MM.1S (cell line): ENCODE results near the gene SLC12A2.

Experiments used
- DNase-seq: peaks from one replicate; pipeline ENCODE4 v3.0.0-alpha.2; 2015
- H2AFZ ChIP-seq: fragments of 300-600 bp; sonication (generic); 2 replicates; pipeline ENCODE4 v1.6.0; 2016; ENCODE audit warnings: antibody characterized with exemption, low read length
- H3F3A ChIP-seq: fragments of 300-600 bp; sonication (generic); 2 replicates; pipeline ENCODE4 v1.6.1; 2016; ENCODE audit warnings: mild to moderate bottlenecking, antibody characterized with exemption, low read length, moderate library complexity, mixed read lengths; ENCODE audit not compliant: insufficient read depth
- H3K27ac ChIP-seq: fragments of 300-600 bp; sonication (generic); 2 replicates; pipeline ENCODE4 v1.5.1; 2016; ENCODE audit warnings: mild to moderate bottlenecking, low read length
- H3K27me3 ChIP-seq: fragments of 300-600 bp; sonication (generic); replicated peaks from 2 replicates; pipeline ENCODE4 v1.6.0; 2016; ENCODE audit warnings: low read length; ENCODE audit not compliant: insufficient read depth
- H3K36me3 ChIP-seq: fragments of 300-600 bp; sonication (generic); replicated peaks from 2 replicates; pipeline ENCODE4 v1.6.1; 2016; ENCODE audit warnings: mild to moderate bottlenecking, low read length, mixed read lengths; ENCODE audit not compliant: insufficient read depth
- H3K4me1 ChIP-seq: fragments of 300-600 bp; sonication (generic); 2 replicates; pipeline ENCODE4 v1.6.1; 2016; ENCODE audit warnings: low read length, mixed read lengths
- H3K4me2 ChIP-seq: fragments of 300-600 bp; sonication (generic); 2 replicates; pipeline ENCODE4 v1.6.0; 2016; ENCODE audit warnings: low read depth, low read length
- H3K4me3 ChIP-seq: fragments of 300-600 bp; sonication (generic); 2 replicates; pipeline ENCODE4 v1.5.1; 2016; ENCODE audit warnings: low read length, mixed read lengths
- H3K79me2 ChIP-seq: fragments of 300-600 bp; sonication (generic); 2 replicates; pipeline ENCODE4 v1.6.1; 2016; ENCODE audit warnings: mixed run types, low read length, mixed read lengths
- H3K9ac ChIP-seq: fragments of 300-600 bp; sonication (generic); 2 replicates; pipeline ENCODE4 v1.6.1; 2016; ENCODE audit warnings: low read length, mixed read lengths
- H3K9me2 ChIP-seq: fragments of 300-600 bp; sonication (generic); replicated peaks from 2 replicates; pipeline ENCODE4 v1.6.1; 2016; ENCODE audit warnings: mild to moderate bottlenecking, low read length, mixed read lengths; ENCODE audit not compliant: insufficient read depth
- H3K9me3 ChIP-seq: fragments of 300-600 bp; sonication (generic); replicated peaks from 2 replicates; pipeline ENCODE4 v1.6.1; 2016; ENCODE audit warnings: mild to moderate bottlenecking, low read length, mixed read lengths; ENCODE audit not compliant: insufficient read depth
- H4K20me1 ChIP-seq: fragments of 300-600 bp; sonication (generic); 2 replicates; pipeline ENCODE4 v1.6.1; 2016; ENCODE audit warnings: mild to moderate bottlenecking, low read length, moderate library complexity, mixed read lengths; ENCODE audit not compliant: insufficient read depth
- EZH2 ChIP-seq: fragments of 300-600 bp; sonication (generic); optimal IDR thresholded peaks from 2 replicates; pipeline ENCODE3; 2017; ENCODE audit warnings: low read depth, mild to moderate bottlenecking, antibody characterized with exemption, low read length, mixed read lengths
- EZH2phosphoT487 ChIP-seq: fragments of 300-600 bp; sonication (generic); IDR thresholded peaks from 2 replicates; pipeline ENCODE4 v1.6.1; 2018; ENCODE audit warnings: antibody characterized with exemption, low read length
- TF ChIP-seq, protein P1 (sequence below): fragments of 300-600 bp; sonication (generic); IDR thresholded peaks from 2 replicates; pipeline ENCODE4 v1.5.1; 2016; ENCODE audit warnings: antibody characterized with exemption, low read length, mixed read lengths

Gene SLC12A2

DNA sequence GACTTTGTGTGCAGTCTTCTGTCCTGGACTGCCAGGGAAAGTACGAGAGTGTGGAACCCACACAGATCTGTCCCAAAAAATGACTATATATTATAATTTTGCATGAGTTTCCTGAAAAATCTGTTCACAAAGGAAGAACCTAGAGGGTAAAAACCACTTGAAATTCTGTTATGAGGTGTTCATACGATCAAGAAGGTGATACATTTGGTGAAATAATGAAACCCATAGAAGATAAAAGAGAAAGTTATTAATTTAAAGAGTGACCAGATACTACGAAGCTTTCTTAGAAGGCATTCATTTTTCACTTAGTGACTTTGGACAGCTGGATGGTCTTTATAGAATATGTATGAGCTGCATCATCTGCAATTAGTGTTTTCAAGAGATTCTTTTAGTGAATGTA lies 32.9 kb downstream of the SLC12A2 start:
- H3K4me2 ChIP-seq, result no peak overlapping the region
- no peaks in the 10 kb centered on the region for H4K20me1 ChIP-seq
- no peaks in the 10 kb centered on the region for H3K79me2 ChIP-seq
- no peaks in the 10 kb centered on the region for H3F3A ChIP-seq
- no peak overlapping the region for H3K9ac ChIP-seq
- no peaks in the 10 kb centered on the region for H3K4me1 ChIP-seq
- H3K27ac ChIP-seq, result no peak overlapping the region
- no peaks in the 10 kb centered on the region; the same call in 1 of the 2 replicates for H3K36me3 ChIP-seq
- no peaks in the 10 kb centered on the region for H3K9me3 ChIP-seq
- H3K27me3 ChIP-seq, result no peaks in the 10 kb centered on the region
- no peak for DNase-seq
- no peak overlapping the region for H2AFZ ChIP-seq
- TF ChIP-seq, protein P1, sequence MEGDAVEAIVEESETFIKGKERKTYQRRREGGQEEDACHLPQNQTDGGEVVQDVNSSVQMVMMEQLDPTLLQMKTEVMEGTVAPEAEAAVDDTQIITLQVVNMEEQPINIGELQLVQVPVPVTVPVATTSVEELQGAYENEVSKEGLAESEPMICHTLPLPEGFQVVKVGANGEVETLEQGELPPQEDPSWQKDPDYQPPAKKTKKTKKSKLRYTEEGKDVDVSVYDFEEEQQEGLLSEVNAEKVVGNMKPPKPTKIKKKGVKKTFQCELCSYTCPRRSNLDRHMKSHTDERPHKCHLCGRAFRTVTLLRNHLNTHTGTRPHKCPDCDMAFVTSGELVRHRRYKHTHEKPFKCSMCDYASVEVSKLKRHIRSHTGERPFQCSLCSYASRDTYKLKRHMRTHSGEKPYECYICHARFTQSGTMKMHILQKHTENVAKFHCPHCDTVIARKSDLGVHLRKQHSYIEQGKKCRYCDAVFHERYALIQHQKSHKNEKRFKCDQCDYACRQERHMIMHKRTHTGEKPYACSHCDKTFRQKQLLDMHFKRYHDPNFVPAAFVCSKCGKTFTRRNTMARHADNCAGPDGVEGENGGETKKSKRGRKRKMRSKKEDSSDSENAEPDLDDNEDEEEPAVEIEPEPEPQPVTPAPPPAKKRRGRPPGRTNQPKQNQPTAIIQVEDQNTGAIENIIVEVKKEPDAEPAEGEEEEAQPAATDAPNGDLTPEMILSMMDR, result no peak
- TF ChIP-seq EZH2phosphoT487, result no peak
- no peak overlapping the region for H3K4me3 ChIP-seq
- H3K9me2 ChIP-seq, result no peaks in the 10 kb centered on the region

DNA sequence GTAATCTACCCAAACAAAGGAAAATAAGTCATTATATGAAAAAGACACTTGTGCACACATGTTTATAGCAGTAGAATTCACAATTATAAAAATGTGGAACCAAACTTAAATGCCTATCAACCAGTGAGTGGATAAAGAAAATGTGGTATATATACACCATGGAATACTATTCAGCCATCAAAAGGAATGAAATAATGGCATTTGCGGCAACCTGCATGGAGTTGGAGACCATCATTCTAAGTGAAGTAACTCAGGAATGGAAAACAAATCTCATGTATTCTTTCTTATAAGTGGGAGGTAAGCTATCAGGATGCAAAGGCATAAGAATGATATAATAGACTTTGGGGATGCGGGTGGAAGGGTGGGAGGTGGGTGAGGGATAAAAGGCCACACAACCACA lies 34.6 kb downstream of the SLC12A2 start:
- Histone ChIP-seq H3K36me3 (no peaks in the 10 kb centered on the region; the same call in 1 of the 2 replicates), H3K4me3 (no peak overlapping the region), H3K9me2 (no peaks in the 10 kb centered on the region), H4K20me1 (no peaks in the 10 kb centered on the region), H3K27me3 (no peaks in the 10 kb centered on the region), H3F3A (no peaks in the 10 kb centered on the region), H3K4me1 (no peaks in the 10 kb centered on the region), H3K79me2 (no peaks in the 10 kb centered on the region), H3K9ac (no peak overlapping the region), H3K27ac (no peak overlapping the region), H3K9me3 (no peaks in the 10 kb centered on the region), H3K4me2 (no peak overlapping the region), H2AFZ (no peak overlapping the region)
- DNase-seq, result no peak
- TF ChIP-seq EZH2phosphoT487, result no peak
- TF ChIP-seq, protein P1, result no peak
- TF ChIP-seq EZH2, result no peak

DNA sequence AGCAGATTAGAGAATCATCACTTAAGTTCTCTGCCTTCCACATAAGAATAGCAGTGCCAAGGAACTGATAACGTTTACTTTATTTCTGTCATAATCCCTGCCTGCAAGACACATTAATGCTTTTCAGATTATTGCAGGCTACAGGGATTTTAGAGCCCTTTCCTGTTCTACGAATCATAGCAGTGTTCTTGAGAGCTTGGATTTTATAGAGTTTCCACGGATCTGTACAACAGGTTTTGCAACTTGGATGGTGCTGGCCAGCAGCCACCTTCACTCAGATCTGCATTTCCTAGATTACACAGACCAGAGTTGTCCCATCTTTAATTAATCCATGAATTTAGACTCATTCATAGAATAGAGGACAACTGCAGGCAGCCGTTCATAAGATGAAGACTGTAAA lies 38.1 kb downstream of the SLC12A2 start:
- no peak for DNase-seq
- Histone ChIP-seq H3K9me2 (no peaks in the 10 kb centered on the region), H3K9ac (no peak overlapping the region), H3K27me3 (no peaks in the 10 kb centered on the region), H3F3A (no peaks in the 10 kb centered on the region), H3K4me3 (no peak overlapping the region), H3K4me1 (no peaks in the 10 kb centered on the region), H3K4me2 (no peak overlapping the region), H3K27ac (no peak overlapping the region), H3K79me2 (no peaks in the 10 kb centered on the region), H3K36me3 (no peaks in the 10 kb centered on the region), H4K20me1 (no peaks in the 10 kb centered on the region), H2AFZ (no peak overlapping the region), H3K9me3 (no peaks in the 10 kb centered on the region)
- TF ChIP-seq EZH2 (no peak), EZH2phosphoT487 (no peak)
- TF ChIP-seq, protein P1, result no peak
